HG03095 (cell line): ENCODE data around the gene NEDD8.
"Not testable (repeated sequence)": the region's sequence is repeated elsewhere in the genome, so short reads cannot be mapped to it uniquely, and the experiment has no call there.

Experiments
- ATAC-seq: cut with Tn5 transposase; IDR thresholded peaks from one replicate; pipeline ENCODE4 v1.9.1; 2021; ENCODE audit warnings: moderate library complexity; ENCODE audit not compliant: unreplicated experiment

Gene NEDD8

DNA sequence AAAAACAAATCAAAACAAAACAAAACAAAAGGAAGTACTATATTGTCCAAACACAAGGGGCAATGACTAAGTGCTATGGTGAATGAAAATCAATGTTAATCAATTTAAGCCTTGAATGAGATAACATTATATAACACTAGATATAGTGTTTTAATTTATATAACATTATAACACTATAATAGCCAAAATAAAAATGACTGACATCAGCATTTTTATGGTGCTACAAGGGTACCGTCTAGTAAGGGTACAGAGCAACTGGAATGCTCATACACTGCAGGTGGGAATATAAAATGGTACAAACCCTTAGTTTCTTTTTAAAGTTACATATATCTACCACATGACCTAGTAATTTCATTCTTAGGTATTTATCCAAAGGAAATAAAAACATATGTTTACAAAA, 5.7 kb downstream of the NEDD8 start:
- ATAC-seq: no peak

DNA sequence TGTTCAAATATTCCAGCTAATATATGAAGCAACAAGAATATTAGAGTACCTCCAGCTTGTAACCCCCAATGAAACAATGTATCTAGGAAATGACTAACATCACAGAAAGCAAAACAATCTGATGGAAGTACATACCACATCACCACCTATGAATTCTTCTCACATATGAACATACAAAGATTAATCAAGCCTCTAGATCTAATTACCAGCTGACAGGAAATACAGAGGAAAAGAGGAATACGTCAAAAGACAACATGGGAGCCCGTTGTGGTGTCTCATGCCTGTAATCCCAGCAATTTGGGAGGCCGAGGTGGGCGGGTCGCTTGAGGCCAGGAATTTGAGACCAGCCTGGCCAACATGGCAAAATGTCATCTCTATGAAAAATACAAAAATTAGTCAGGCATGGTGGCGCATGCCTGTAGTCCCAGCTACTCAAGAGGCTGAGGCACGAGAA, 7.5 kb downstream of the NEDD8 start:
- no peak for ATAC-seq

DNA sequence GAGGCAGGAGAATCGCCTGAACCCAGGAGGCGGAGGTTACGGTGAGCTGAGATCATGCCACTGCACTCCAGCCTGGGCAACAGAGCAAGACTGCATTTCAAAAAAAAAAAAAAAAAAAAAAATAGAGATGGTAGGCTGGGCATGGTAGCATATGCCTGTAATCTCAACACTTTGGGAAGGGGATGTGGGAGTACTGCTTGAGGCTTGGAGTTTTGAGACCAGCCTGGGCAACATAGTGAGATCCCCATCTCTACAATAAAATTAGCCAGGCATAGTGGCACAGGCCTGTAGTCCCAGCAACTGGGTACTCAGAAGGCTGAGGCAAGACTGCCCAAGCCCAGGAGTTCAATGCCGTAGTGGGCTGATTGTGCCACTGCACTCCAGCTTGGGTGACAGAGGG, 9.2 kb downstream of the NEDD8 start:
- not testable (repeated sequence) for ATAC-seq

DNA sequence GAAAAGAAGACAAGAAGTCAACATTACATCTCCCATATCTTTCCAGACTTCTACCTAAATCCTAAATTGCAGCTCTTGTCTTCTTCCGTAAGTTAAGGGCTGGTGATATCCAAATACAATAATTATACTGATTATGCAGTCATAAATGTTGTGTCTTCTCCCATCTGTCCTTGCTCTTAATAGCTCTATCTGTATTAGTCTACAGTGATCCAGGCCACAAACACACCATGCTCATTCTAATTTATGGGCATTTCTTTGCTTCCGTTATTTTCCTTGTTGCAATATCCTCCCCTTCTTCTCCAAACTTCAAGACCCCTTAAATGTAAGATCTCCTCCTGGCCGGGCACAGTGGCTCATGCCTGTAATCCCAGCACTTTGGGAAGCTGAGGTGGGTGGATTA, 12.6 kb downstream of the NEDD8 start:
- no peak for ATAC-seq

DNA sequence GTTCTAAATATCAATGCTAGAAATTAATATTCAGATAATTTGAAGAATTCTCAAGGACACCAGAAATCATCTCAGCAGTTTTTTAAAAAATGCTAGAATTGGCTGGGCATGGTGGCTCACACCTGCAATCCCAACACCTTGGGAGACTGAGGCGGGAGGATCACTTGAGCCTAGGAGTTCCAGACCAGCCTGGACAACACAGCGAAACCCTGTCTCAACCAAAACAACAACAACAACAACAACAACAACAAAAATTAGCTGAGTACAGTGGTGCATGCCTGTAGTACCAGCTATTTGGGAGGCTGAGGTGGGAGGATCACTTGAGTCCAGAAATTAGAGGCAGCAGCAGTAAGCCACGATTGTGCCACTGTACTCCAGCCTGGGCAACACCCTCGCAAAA, 13.1 kb downstream of the NEDD8 start:
- no peak for ATAC-seq

DNA sequence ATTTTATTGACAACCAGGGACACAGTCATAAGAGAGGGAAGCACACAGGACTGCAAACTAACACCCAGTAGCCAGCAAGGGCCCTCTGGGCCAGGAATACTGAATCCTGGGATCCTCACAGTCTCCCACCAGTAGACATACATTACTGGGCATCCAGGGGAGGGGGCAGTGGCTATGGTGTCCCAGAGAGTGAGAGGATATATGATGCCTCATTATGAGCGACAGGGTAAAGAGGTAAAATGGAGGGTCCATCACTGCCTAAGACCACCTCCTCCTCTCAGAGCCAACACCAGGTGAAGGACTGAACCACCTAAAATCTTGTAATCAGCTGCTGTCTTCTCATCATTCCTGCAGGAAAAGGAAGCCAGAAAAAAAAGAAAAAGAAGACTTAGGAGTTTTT, 15.3 kb downstream of the NEDD8 start:
- ATAC-seq: not testable (repeated sequence)

DNA sequence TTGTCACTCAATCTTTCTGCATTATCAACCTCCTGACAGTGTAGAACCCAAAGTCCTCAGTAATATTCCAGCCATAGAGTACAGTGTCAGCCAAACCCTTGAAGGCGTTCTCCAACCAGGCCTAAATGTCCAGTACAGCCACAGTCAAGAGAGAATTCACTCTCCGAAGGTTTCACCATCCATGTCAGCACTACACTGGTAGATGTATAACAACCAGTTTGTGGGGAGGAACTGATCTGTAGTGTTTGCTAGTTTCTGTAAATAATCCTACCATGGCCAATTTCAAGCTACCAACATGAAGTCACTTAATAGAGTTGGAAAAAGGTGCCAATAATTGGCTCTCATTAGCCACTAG, 15.8 kb downstream of the NEDD8 start:
- ATAC-seq: no peak

DNA sequence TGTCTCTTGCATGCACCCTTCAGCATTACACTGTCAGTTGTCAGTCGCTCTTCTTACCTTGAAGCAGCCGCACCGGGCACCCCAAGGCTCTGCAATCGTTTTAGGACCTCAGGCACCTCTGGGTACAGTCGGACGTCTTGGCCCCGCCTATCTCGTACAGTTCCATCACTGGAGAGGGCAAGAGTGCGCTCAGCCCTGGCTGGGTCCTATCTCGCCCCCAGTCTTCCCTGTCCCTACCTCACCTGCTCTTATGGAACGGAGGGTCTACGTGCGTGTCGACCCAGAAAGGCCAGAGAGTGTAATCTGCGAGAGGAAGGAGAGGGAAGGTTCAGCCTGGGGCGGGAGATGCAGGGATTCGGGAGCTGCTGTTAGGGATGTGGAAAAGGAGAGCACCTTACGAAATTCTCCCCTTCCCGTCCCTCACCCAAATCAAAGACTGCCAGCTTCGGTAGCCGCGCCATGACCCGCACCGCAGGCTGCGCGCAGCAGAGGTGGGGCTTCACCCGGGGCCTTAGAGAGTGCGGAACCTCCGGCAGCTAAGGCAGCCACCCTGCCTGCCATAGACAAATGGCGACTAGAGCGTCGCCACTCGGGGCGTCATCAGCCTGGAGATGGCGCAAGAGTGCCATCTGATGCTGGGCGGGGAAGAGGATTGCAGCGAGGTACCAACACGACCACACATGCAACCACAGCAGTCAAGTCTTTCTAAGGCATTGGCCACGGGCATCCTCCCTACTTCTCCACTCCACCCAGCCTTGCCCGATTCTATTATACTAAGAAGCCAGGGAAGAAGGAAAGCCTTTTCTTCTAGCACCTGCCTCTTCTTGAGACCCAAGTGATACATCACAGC, 16.4 kb downstream of the NEDD8 start, which contains the start of gene MDP1:
Gene MDP1, minus strand, starts transcription at position 572 of the 850 bp plus-strand sequence. Its CDS starts 111 bp downstream, at position 461.
- ATAC-seq: peak; percentile 60

DNA sequence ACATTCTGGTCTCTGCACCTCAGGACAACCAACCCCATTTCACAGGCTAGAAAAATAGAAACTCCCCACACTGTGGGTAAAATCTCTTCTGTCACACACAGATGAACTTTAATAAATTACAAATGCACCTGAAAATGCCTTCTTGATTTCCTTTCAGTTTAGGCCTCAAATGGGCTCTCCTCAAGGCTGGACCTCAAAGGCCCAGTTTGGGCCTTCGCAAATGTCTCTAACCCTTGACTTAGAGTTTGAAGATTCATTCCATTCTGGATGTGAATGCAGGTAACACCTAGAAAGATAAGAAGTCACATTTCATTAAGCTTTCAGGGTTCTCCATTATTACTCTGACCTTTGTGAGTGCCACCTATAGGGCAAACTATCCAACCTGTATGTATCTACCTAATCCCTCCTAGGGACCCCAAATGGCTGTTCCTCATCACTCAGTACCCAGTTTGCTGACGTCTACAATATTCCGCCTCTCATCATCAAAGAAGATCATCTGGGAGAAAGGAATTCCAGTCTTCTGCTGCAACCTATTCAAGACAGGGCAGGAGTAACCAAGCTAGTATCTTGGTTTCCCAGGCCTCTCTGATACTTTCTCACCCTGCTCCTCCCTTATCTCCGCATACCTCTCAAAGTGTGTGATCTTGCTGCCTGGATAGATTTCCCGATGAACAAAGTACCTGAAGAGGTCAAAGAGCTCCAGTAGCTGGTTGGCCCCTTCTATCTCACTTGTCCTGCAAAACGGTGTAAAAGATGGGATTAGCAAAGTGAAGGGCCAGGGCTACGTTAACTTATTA, 18.1 kb downstream of the NEDD8 start:
- no peak for ATAC-seq

DNA sequence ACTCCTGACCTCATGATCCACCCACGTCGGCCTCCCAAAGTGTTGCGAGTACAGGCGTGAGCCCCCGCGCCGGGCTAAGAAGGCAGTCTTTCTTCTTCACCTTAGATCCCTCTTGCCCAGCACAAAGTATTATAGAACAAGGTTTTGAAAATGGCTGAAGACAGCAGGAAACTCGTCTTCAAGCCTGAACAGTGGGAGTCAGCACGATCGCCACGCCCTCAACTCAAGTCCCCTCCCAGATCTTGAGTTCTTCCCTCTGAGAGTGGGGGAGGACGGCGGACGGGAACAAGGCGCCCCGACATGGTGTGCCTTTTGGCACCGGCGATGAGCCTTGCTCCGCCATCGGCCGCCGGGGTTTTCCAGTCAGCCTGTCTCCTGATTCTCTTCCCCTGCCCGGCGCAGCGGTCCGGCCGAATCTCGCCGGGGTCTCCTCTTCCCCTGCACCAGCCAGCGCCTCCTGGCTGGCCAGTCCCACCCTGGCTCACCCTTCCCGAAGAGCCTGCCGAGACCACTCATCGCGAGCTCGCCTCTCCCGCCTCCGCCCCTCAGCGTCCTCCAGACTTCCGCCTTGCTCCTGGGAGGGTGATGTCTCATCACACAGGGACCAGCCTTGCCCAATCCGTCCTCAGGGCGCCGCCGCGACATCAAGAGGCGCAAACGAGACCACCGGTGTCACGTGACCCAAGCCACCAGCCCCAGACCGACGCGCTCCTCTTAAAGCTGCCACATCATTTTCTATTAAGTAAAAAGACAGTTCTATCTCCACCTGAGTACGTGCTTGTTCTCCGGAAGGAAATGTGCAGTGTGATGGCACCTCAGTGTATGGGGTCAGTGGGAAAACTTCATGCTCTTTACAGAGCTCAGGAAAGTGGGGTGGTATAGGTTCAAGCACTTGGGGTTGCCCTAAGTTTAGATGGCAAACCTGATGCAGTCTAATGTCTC, 19.0 kb downstream of the NEDD8 start, which contains the start of gene CHMP4A:
Gene CHMP4A, minus strand, starts transcription at position 565 of the 942 bp plus-strand sequence. Its CDS starts 49 bp downstream, at position 516.
- ATAC-seq: peak; percentile 69

DNA sequence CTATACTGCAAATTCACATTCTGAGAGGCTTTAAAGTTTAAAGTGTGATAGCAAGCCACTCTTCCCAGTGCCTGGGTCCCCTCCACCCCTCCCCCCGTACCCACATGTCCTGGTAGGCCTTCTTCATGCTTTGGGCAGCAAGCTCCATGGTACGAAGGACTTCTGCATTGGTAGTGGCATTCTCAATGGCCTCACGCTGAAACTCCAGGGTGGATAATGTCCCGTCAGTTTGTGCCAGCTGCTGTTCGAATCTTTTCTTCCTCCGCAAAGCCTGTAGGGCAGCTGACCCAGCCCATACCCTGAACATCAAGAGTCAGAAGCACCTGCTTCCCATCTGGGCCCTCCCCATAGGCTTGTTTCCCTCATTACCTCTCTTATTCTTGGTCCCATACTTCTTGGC, 20.9 kb downstream of the NEDD8 start:
- no peak for ATAC-seq

DNA sequence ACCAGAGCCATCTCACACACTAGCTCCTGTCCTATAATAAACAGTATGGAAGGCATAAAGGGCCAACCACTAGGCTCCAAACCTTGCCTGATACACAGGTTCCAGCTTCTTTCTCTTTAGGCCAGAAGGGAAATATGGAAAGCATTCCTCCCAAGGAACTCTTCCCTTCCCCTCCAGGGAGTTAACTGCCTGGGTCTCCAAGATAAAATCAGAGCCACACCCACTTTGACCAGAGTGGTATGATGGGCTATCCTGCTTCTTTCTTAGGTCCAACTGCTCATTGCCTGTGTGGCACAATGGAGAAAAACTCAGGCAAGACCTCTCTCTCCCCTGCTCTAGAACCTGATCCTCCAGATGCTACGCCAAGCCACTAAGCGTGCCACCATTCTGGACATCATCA, 24.5 kb downstream of the NEDD8 start:
- ATAC-seq: no peak

DNA sequence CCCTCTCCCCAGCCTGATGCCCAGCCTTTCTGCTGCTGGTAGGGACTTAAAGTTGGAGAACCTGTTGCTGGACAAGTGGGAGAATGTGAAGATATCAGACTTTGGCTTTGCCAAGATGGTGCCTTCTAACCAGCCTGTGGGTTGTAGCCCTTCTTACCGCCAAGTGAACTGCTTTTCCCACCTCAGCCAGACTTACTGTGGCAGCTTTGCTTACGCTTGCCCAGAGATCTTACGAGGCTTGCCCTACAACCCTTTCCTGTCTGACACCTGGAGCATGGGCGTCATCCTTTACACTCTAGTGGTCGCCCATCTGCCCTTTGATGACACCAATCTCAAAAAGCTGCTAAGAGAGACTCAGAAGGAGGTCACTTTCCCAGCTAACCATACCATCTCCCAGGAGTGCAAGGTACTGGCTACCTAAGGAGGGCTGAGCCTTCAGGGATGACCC, 25.0 kb downstream of the NEDD8 start:
- no peak for ATAC-seq

DNA sequence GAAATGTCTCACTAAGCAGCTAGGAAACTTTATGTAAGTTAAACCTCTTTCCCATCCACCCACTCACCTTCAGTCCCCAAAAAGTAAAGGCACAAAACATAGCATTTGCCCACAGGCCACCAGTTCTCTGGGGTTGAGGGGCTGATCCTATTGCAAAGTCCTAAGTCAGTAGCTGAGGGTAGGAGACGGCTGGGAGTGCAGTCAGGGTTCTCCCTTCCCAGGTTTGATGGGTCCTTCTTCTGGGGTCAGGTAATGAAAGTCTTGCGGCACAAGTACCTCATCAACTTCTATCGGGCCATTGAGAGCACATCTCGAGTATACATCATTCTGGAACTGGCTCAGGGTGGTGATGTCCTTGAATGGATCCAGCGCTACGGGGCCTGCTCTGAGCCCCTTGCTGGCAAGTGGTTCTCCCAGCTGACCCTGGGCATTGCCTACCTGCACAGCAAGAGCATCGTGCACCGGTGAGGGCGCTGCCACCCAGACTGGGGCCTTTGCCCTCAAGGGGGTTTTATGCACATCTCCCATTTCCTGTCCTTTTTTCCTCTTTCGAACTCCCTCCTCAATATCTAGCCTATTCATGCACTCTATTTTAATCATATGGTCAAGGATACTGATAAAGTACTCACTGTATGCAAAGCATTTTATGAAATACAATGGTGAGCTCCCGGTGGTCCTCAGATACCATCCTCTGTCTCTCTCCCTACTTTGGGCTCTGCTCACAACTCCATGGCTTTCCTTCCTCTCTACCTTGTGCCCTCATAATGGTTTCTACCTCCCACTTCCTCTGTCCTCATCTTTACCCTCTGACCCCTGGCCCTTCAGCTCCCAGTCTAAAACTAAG, 25.7 kb downstream of the NEDD8 start:
- no peak for ATAC-seq

DNA sequence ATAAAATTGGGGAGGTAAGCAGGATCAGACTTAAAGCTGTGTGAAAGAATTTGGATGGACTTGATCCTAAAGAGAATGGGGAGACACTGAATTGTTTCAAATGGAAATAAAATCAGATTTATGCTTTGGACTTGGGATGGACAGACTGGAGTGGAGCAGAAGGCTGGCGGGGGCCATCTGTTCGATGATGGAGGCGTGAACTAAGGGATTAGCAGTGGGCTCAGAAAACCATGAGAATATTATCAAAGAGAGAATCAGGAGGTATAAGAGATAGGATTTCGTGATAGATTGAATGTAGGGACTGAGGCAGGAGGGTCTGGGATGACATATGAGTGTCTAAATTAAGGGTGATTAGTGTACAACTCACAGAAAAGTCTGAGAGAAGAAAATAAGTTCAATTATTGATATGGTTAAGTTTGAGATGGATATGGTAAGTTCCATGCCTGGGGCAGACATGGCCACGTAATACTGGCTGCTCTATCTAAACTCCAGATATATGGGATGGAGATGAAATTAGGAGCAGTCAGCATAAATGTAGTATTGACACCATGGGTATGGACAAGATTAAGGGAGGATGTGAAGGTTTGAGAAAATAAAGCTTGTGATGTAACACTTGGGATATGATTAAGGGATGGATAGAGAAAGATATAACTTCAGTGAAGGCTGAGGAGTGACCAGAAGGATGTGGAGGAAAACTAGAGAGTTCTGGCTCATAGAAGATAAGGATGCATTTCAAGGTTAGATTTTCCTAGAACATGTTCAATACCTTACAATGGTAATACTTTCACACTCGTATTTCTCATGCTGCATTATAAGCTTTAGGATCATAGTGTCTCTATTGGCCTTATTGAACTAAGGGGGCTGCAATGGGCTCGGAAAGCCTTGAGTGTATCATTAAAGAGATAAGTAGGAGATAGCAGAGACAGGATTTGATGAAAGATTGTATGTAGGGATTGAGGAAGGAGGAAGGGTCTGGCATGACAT, 27.7 kb downstream of the NEDD8 start:
- ATAC-seq: no peak

DNA sequence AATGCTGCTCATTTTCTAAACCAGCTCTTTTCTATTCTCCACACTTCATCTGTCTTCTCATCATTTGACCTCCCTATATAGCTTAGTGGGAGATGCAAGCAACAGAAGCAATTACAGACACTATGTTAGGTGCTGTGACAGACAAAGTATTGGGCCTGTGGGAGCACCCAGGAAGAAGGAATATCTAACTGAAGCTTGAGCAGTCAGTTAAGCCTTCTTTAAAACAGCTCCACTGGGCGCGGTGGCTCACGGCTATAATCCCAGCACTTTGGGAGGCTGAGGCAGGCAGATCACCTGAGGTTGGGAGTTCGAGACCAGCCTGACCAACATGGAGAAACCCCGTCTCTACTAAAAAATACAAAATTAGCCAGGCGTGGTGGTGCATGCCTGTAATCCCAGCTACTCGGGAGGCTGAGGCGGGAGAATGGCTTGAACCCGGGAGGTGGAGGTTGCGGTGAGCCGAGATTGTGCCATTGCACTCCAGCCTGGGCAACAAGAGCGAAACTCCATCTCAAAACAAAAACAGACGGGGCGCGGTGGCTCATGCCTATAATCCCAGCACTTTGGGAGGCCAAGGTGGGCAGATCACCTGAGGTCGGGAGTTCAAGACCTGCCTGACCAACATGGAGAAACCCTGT, 28.8 kb downstream of the NEDD8 start:
- not testable (repeated sequence) for ATAC-seq

DNA sequence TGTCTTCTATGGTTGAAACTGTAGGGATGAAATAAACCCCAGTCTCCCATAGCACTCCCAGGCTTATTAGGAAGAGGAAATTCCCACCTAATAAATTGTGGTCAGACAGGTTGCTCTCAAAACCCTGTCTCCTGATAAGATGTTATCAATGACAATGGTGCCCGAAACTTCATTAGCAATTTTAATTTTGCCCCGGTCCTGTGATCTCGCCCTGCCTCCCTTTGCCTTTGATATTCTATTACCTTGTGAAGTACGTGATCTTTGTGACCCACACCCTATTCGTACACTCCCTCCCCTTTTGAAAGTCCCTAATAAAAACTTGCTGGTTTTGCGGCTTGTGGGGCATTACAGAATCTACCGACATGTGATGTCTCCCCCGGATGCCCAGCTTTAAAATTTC, 29.6 kb downstream of the NEDD8 start:
- not testable (repeated sequence) for ATAC-seq
